HG02763 (cell line): ENCODE measurements around the gene VSX2.
"Not testable (repeated sequence)": the region's sequence is repeated elsewhere in the genome, so short reads cannot be mapped to it uniquely, and the experiment has no call there.

Experiments used
- ATAC-seq: cut with Tn5 transposase; IDR thresholded peaks from one replicate; pipeline ENCODE4 v1.9.1; 2021; ENCODE audit warnings: mild to moderate bottlenecking, moderate library complexity; ENCODE audit not compliant: unreplicated experiment

VSX2 gene

DNA sequence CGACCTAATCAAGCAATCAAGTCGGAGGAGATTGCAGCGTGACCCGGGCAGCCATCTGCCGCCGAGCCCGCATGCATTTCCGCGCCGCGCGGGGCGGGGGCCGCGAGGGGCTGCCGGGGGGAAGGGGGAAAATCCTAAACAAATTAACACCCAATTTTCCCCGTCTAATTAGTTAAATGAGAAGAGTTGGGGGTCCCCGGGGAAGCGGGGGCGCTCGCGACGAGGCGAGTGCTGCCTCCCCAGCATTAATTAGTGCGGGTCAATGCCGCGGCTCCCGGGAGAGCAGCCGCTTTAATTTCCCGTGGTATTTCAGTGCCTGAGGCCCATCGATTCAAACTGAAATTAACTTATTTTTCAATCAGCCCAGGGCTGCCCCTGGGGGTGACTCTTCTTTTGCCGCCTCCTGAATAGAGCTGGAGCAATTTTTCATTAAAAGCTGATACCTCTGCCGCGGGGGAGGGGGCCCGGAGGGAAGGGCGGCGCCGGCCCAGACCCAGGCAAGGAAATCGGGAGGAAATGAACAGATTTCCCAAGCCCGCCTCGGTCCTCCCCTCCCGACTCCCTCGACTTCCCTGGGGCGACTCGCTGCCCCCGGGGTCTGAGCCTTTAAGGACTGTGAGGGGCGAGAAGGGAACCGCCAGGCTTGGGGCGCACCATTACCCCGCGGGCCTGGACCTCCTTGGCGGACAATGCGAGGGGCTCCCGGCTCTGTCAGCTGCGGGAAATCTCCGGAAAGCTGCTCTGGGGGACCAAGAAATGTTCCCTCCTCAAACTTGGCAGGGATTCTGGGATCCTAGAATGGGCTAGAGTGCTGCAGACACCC lies 18.9 kb downstream of the VSX2 start:
- no peak for ATAC-seq

DNA sequence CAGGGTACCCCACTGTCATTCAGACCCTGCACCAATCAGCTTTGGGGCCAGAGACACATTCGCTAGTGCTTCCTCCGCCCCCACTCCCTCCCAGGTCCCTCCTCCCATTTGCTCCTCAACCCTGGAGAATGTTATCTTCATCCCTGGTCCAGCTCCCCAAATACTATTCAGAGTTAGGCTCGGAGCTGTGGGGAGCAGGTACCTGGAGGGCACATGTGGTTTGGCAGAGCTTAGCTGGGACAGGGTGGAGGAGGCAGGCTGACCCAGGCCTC lies 19.5 kb downstream of the VSX2 start:
- no peak for ATAC-seq

DNA sequence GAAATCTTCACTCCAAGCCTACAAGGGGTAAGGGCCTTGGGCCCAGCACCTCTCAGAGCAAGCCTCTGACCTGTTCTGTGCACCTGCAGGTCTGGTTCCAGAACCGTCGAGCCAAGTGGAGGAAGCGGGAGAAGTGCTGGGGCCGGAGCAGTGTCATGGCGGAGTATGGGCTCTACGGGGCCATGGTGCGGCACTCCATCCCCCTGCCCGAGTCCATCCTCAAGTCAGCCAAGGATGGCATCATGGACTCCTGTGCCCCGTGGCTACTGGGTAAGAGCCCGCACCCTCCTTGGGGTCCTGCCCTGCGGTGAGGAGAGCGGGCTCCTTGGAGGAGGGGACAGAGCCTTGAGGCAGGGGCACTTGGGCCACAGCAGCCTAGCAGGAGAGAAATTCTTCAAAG lies 20.3 kb downstream of the VSX2 start:
- no peak for ATAC-seq

DNA sequence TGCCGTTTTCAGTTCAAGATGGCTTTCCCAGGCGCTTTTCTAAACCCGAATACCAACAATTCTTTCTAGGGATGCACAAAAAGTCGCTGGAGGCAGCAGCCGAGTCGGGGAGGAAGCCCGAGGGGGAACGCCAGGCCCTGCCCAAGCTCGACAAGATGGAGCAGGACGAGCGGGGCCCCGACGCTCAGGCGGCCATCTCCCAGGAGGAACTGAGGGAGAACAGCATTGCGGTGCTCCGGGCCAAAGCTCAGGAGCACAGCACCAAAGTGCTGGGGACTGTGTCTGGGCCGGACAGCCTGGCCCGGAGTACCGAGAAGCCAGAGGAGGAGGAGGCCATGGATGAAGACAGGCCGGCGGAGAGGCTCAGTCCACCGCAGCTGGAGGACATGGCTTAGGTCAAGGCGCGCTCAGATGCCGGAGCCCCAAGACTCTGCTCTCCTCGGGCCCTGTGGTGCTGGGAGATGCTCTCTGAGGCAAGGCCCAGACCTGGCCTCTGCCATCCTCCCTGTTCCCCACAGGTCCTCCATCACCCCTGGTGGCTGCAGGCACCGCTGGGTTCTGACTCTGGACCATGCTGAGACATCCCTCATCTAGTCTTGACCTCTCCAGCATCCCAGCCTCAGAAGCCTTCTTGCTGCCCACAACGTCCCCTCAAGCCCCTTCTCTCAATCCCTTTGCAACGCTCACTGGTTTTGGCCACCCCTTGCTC lies 21.4 kb downstream of the VSX2 start:
- ATAC-seq: no peak

DNA sequence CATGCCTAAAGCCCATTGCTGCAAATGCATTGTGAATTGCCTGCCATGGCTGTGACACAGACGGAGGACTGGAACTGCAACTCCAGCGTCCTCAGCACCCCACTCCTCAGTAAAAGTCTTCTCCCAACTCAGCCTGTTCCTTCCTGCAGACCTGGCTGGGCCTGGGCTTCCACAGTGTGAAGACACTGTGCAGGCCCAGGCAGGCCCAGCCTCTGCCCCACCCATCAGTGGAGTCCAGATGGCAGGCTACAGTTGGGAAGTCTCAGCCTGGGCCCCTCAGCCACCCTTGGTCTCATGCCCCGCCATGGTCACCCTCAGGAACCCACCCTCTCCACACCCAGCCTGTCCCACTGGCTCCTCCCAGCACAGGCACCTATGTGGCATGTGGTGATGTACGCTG lies 22.0 kb downstream of the VSX2 start:
- ATAC-seq: no peak

DNA sequence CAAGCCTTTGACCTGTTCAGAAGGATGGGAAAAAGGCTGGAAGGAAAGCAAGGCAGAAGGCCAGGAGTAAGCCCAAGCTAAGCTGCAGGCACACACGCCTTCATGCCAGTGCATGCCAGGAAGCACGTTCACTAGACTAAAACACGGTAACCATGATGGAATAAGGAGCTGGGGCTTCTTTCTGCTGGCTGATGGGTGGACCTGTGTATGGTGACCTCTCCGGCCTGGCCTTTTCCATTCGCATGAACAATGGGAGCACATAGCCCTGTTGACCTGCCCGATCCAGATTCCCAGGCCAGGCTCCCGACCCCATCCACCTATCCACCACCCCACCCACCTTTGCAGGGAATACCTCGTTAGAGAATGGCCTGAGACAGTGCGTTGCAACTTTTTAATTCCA lies 22.8 kb downstream of the VSX2 start:
- ATAC-seq: no peak

DNA sequence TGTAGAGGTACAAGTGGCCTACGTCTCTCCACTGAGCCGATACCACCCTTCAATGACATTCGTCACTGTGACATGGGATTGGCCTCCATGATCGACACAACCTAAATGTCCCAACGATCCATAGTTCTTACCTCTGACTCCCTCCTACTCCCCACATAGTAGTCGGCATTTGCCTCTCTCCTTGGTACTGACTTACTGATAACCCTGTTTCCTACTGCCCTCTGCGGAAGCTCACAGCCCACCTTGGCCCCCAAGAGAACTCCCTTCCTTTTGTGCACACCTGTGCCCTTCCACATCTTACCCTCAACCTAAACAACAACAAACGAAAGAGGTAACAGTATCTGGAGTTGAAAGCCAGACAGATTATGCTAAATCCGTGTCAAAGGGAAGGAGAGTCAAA lies 23.9 kb downstream of the VSX2 start:
- no peak for ATAC-seq

DNA sequence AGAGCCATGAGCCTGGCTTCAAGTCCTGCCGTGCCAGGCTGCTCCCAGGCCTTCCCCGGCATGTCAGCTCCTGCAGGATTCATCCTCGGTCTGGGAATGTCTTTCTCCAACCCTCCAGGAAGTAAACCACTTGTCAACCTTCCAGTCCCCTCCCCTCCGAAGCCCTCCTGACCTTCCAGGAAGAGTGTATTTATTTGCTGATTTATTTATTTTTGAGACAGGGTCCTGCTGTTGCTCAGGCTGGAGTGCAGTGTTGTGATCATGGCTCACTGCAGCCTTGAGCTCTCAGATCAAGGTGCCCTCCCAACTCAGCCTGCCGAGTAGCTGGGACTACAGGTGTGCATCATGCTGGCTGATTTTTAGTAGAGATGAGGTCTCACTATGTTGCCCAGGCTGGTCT lies 24.7 kb downstream of the VSX2 start:
- ATAC-seq: no peak

DNA sequence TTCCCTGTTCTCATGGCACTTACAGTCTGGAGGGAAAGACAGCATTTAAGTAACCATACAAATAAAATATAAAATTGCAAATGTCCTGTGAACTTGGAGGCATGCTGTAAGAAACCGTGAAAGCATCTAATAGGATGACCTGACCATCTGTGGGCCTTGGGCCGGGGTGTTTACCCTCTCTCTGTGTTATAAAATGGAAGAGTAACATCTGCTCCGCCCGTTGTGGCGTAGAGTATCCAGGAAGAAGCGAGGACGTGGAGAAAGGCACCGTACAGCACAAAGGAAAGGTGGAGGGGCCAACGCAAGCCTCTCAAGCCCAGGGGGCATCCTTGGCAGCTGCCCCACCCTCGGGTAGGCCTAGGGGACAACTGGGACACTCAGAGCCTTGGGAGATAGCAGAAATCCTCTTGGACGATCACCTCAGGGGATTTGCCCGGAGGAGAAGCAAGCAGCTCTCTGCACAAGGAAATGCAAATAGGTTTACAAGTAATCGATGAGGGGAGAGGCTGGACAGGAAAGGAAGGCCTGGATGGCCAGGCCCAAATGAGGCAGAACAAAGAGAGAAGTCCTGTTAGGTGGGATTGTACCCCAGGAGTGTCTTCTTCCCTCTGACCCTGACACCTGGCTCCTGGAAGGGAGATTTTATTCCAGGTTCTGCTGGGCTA lies 26.2 kb downstream of the VSX2 start:
- no peak for ATAC-seq

DNA sequence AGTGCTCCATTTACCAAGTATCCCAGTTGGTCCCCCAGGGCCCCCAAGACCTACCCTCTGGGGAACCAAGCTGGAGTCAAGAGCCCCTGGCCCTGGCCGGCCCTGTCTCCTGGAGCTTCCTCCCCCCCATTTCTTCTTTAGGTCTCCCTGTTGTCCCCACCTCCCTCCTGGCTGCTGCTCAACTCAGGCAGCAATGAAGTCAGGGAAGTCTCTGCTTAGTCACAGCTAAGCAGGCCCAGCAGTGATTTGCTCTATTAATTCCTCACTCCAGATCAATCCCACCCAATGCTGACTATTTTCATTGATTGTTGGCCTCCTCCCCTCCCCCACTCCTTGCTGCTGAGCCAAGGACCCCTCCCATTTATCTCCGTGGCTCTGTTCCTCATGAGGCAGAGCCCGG lies 28.3 kb downstream of the VSX2 start:
- no peak for ATAC-seq

DNA sequence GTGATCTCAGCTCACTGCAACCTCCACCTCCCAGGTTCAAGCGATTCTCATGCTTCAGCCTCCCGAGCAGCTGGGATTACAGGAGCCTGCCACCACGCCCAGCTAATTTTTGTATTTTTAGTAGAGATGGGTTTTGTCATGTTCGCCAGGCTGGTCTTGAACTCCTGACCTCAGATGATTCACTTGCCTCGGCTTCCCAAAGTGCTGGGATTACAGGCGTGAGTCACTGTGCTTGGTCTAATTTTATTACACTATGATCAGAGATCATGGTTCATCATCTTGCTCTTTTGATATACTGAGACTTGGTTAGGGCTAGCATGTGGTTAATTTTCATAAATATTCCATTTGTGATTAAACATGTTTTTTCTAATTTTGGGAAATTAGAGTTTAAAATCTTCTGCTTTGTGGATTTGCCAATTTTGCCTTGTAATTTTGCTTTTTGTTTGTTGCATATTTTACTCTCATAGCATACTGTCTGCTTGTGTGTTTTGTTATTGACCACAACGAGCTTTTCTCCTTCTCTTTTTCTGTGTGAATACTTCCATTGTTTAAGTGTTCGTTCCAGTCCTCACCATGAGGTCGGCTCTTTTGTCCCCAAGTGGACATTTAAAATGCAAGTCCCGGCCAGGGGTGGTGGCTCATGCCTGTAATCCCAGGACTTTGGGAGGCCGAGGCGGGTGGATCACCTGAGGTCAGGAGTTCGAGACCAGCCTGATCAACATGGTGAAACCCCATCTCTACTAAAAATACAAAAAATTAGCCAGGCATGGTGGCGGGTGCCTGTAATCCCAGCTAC lies 31.3 kb downstream of the VSX2 start:
- not testable (repeated sequence) for ATAC-seq

DNA sequence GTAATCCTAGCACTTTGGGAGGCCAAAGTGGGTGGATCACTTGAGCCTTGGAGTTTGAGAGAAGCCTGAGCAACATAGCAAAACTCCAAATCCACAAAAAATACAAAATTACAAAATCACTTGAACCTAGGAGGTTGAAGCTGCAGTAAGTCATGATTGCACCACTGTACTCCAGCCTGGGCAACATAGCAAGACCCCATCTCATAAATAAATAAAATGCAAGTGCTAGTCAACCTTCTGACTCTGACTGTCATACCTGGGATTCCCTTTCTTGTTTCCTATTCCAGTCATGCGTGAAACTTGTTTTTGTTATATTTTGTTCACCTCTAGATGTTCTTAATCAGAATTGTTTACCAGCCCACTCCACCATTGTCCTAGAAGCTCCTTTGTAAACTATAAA lies 32.1 kb downstream of the VSX2 start:
- ATAC-seq: no peak

DNA sequence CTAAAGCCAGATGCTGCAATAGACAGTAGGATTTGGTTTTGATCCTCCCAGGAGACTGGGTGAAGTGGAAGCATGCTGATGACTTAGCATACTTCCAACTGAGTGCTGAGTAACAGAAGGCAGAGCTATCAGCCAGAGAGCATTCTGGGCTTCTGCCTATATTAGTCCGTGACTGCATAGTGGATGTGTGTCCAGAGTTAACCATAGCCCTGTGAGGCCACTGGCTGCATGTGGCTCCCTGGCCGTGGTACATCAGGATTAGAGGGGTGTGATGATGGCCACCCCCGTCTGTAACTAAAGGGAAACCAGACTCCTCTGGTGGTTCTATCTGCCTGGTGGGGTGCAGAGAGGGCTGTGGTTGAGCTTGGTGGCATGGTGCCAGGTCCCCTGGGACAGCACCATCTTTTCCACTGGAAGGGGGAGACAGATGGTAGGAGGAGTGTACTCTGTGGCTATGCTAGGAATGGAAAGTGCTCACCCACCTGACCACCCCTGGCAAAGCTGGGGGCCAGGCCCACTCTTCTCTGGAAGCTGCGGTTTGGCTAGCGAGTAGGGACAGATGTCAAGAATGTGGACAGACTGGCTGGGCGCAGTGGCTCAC lies 36.1 kb downstream of the VSX2 start:
- no peak for ATAC-seq

DNA sequence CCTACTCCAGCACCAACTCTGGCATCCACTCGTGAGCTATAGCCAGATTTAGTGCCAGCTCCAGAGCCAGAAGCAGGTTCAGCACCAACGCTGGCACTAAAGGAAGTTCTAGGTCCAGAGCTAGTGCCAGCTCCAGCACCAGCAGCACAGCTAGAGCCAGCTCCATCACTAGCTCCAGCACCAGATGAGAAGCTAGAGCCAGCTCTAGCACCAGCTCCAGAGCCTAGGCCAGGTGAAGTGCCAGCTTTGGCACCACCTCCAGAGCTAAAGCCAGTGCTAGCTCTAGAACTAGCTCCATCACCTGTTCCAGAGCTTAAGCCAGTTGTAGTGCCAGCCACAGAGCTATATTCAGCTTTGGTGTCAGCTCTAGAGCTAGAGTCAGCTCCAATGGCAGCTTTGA lies 38.8 kb downstream of the VSX2 start:
- ATAC-seq: no peak

DNA sequence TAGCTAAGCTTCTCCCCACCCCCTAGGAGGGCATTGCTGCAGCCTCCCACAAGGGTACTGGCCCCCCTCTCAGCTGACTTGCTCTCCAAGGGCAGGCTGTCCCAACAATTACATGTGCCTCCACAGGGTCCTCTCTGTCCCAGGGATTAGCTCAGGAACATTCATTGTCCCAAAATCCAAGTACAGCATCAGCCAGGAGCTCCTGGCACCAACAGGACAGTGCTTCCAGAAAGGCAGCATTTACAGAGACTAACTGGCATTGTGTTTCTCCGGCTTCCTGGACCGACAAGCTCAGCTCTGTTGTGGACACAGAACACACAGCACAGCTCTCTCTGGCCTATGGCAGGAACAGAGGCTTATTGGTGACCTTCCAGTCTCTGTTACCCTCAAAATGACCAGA lies 41.8 kb downstream of the VSX2 start:
- no peak for ATAC-seq

DNA sequence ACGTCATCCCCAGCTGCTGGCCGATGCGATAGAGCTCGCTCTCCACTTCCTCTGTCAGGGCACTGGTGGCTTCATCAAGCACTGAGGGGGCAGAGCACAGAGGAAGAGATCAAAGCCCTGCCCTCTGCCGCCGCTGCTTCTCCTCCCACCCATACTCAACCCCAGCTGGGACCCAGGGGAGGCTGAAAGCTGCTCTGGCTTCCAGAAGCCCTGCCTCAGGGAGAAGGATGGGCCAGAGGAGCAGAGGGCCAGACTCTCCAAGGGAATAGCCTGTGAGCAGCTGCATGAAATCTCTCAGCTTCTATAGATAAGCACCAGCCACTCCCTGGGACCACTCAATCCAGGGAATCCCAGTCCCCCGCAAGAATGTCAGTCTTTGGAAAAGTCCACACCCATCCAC lies 47.5 kb downstream of the VSX2 start:
- ATAC-seq: no peak

DNA sequence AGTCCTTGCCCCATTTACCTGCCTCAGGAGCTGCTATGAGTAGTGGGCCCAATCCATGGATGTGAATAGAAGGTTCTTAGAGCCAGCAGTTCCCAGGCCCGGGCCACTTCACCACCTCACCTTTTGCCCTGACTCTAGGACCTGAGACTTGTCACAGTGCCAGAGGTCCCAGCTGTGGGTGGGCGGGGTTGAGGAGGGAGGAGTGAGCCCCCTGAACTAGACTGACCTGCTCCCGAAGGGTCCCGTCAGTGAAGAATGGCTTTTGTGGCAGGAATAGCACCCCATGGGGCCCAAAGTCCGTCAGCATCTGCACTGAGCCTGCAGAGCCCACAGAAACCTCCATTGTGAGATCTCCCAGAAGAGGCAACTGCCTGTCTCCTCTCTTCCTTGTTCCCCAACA lies 50.6 kb downstream of the VSX2 start:
- ATAC-seq: no peak

DNA sequence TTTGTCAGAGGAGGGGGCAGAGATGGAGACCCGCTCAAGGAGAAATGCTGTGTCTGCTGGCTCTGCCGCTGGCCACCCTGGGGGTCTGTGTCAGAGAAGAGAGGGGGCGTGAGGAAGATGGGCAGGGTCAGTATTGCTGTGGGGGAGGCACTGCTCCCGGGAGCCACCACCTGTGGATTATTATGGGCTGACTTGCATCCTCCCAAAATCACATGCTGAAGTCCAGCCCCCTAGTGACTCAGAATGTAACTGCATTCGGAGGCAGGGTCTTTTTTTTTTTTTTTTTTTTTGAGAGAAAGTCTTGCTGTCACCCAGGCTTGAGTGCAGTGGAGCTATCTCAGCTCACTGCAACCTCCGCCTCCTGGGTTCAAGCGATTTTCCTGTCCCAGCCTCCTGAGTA lies 51.2 kb downstream of the VSX2 start:
- ATAC-seq: no peak

DNA sequence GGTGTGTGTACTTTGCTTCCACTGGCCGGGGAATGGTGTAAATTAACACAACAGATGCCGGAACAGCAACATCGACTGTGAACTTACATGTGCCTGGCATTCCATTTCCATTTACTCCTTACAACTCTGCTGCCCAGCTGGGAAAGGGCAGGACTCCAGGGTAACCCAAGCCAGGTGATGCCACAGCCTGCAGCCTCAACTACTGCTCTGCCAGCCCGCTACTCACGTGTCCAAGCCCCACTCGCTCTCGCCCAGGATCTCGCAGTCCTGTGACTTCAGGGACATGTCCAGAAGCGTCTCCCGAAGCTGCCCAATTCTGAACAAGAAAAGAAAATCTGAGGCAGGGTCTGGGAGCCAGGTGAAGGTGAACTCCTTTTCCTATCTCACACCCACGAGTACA lies 52.8 kb downstream of the VSX2 start:
- no peak for ATAC-seq

DNA sequence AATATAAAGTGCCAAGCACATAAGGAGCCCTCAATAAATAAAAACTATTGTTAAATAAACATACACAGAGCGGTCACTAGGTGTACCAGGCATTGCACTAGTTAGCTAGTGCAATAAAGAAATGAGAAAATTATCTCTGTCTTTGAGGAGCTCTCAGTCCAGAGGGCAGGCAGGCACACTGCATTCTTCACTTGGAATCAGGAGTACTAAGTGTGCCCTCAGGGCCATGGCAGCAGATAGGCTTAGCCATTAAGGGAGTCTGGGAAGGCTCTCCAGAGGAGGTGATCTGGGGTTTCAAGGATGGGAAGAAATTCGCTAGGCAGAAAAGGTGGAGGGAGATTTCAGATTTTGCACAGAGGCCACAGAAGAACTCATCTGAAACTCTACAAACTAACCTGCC lies 54.4 kb downstream of the VSX2 start:
- ATAC-seq: no peak

DNA sequence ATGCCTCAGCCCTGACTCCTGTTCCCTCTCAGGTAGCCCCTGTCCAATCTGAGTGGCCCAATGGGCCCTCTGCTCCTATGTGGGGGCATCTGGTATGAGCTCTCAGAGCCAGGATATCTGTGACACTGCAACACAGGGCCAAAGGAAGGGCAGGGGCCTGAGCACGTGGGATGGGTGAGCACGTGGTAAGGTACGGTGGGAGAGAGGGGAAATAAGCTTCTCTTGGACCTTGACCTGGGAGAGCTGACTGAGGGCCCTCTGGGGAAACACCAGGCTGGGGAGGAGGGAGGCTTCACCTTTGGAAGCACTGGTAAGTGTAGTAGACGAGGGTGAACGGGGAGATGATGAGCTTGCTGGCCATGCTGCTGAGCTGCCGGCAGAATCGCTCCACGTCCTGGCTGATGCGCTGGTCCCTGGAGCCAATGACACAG lies 56.8 kb downstream of the VSX2 start:
- no peak for ATAC-seq
